Stimulated activated effector memory CD8-positive, alpha-beta T cell treated with anti-CD3 and anti-CD28 coated beads, Interleukin-12 subunit alpha, Interleukin-12 subunit beta, amount 100 ng/mL, for 72 hours (primary cell): ENCODE results near the gene CFI.

ENCODE experiments used
- ATAC-seq: fragments of 150-1000 bp; cut with Tn5 transposase; 2 replicates; pipeline ENCODE4 v1.10.0; 2021
- DNase-seq, 2 donors: peaks; one replicate each; pipeline ENCODE4 v3.0.0; 2021 to 2022; ENCODE audit warnings: low spot score in 2 of 2
- H3K27ac Mint-ChIP-seq: one replicate; pipeline ENCODE4 v1.8.0; 2022; ENCODE audit warnings: mild to moderate bottlenecking, mixed read lengths
- H3K36me3 Mint-ChIP-seq: one replicate; pipeline ENCODE4 v1.8.0; 2022; ENCODE audit warnings: mild to moderate bottlenecking, mixed read lengths
- H3K4me1 Mint-ChIP-seq: one replicate; pipeline ENCODE4 v1.8.0; 2022; ENCODE audit warnings: mixed read lengths
- H3K4me3 Mint-ChIP-seq: one replicate; pipeline ENCODE4 v1.8.0; 2022; ENCODE audit warnings: mild to moderate bottlenecking, mixed read lengths
- H3K9me3 Mint-ChIP-seq: one replicate; pipeline ENCODE4 v1.8.0; 2022; ENCODE audit warnings: mixed read lengths

Gene CFI

DNA sequence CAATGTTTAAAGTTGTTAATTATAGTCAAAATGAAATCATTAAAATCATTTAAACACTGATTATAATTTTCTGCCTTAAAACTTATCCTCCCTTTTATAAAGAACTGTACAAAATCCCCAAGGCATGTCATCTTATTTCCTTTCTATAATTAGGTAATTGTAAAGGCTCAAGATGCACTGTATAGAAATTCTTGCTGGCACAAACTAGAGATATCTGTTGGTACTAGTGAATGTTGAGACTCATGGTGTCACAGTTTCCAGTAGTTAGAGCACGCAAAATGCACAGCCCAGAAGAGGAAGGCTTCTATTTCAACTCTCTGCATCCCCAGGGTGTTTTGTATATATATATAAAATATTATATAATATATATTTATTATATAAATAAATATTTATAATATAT, 49.3 kb downstream of the CFI start:
- no peak overlapping the region for H3K27ac Mint-ChIP-seq
- H3K36me3 Mint-ChIP-seq, result no peaks in the 10 kb centered on the region
- H3K9me3 Mint-ChIP-seq, result no peaks in the 10 kb centered on the region
- H3K4me3 Mint-ChIP-seq, result no peak overlapping the region
- DNase-seq (no peak), ATAC-seq (no peak)
- H3K4me1 Mint-ChIP-seq, result no peaks in the 10 kb centered on the region

DNA sequence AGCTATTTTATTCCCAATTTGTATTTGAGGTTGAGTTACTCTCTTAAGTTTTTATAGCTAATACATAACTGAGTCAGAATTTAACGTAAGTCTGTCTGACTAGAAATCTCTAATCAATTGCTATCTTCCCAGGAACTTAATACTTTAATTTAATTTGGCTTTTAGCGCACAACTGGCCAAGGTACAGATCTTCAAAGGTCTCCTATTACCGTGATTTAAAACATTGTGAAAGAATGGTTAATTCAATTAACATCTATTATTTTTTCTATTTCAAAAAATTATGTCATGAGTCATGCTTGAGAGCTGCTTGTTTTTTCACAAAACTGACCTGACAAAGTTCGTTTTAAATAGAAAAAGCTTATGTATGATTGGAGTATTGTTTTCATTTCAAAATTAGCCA, 49.9 kb downstream of the CFI start:
- Mint-ChIP-seq H3K4me1 (no peaks in the 10 kb centered on the region), H3K4me3 (no peak overlapping the region), H3K9me3 (no peaks in the 10 kb centered on the region), H3K36me3 (no peaks in the 10 kb centered on the region), H3K27ac (no peak overlapping the region)
- no peak for DNase-seq
- ATAC-seq, result no peak

DNA sequence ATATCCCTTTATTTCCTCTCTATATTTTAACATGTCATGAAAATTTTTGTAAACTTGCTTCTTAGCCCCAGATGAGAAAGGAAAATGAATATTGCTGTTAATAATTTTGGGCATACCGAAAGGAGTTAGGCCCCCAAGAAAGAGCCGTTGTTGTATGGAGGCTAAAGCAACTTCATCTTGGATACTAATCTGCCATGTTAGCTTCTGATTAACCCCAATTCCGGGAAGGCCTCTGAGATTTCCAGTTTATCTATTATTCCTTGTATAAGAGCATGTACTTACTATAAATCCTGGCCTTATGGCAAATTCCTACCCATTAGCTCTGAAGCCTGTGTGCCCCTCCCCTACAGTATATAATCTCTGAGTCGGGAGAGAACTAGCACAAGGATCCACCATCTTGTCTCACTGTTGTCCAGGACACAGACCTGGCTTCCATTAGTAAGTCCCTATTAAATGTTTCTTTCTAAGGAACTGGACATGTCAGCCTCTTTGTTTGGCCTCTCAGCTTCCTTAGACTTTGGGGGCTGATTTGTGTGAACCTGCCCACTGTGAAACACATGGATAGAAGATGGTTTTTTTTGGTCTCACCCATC, 51.1 kb downstream of the CFI start:
- H3K4me3 Mint-ChIP-seq, result no peak overlapping the region
- ATAC-seq, result no peak
- H3K9me3 Mint-ChIP-seq, result no peaks in the 10 kb centered on the region
- DNase-seq, result no peak
- H3K4me1 Mint-ChIP-seq, result no peaks in the 10 kb centered on the region
- H3K36me3 Mint-ChIP-seq, result no peaks in the 10 kb centered on the region
- H3K27ac Mint-ChIP-seq, result no peak overlapping the region

DNA sequence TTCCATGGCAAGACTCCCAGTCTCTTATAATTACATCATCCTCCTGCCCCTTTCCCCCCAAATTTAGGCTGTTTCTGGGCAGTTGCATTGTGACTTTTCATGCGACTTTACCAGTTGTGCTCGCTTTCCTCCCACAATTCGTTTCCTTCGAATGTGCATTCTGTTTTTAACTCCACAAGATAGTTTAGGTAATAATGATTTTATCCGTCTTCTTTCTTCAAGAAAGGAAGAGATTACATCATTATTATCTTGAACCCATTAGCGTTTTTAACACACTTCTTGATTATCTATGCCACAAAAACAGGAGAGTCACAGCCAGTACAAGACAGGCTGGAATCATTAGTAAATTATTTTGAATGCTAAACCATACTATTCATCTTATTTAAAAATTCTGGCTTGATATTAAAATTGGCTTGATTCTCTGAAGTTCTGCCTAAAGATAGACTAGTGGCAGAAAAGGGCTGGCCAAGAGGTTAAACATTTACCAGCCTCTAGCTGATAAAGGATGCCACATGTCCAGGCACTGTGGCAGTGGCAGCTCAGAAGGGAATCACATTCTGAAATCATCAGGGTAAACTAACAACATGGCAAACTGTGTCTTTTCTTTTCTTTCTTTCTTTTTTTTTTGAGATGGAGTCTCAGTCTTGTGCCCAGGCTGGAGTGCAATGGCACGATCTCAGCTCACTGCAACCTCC, 52.3 kb downstream of the CFI start:
- no peaks in the 10 kb centered on the region for H3K36me3 Mint-ChIP-seq
- H3K27ac Mint-ChIP-seq, result no peak overlapping the region
- no peak overlapping the region for H3K4me3 Mint-ChIP-seq
- no peaks in the 10 kb centered on the region for H3K9me3 Mint-ChIP-seq
- ATAC-seq (no peak), DNase-seq (no peak)
- no peaks in the 10 kb centered on the region for H3K4me1 Mint-ChIP-seq

DNA sequence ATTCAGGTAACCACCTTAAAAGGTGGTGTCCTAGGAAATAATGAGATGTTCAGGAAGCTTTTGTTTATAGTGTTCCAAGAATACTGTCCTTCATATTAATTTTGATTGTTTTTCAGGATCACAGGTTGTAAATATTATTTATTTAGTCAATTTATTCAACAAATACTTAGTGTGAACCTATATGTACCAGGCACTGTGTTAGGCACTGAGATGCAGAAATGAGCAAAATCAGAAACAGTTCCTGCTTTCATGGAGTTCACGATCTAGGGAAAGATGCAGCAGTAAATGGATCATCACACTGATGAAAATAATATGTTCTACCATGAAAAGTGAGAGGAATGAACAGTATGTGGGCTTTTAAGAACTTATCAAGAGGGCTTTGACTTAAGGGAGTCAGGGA, 53.7 kb downstream of the CFI start:
- Mint-ChIP-seq H3K27ac (no peak overlapping the region), H3K9me3 (no peaks in the 10 kb centered on the region), H3K36me3 (no peaks in the 10 kb centered on the region), H3K4me3 (no peak overlapping the region), H3K4me1 (no peaks in the 10 kb centered on the region)
- no peak for DNase-seq
- ATAC-seq, result no peak

DNA sequence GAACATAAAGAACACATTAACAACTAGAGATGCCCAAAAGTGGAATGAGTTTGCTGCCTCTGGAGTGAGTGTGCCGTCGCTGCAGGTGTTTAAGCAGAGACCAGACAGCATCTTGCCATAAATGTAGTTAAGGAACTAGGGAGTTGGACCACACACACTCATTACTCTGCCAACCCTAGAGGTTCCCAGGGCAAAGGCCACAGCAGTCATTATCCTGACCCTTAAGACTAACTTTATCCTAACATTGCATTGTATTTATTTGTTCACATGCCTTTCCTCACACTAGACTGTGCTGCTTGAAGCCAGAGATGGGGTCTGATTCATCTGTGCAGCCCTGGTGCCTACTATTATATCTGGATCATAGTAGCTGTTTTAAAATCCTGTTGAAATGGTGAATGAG, 55.1 kb downstream of the CFI start:
- ATAC-seq (no peak), DNase-seq (no peak)
- Mint-ChIP-seq H3K36me3 (no peaks in the 10 kb centered on the region), H3K4me1 (no peaks in the 10 kb centered on the region), H3K27ac (no peak overlapping the region), H3K4me3 (no peak overlapping the region), H3K9me3 (no peaks in the 10 kb centered on the region)

DNA sequence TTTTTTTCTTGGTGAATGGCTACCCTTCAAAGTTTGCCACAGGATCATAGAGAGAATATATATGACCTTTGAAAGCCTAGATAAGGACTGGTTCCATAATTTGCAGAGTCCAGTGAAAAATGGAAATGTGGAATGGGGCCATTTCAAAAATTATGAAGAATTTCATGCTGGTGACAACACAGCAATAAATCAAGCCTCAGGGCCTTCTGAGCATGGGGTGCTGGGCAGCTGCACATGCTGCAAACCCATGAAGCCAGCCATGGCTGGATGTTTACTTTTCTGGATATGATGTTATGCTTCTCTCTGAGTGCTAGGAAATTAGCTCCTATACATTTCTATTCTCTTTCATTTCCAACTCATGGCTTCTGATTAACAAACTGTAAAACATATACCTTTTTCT, 56.0 kb downstream of the CFI start:
- Mint-ChIP-seq H3K4me1 (no peaks in the 10 kb centered on the region), H3K36me3 (no peaks in the 10 kb centered on the region), H3K27ac (no peak overlapping the region), H3K9me3 (no peaks in the 10 kb centered on the region), H3K4me3 (no peak overlapping the region)
- DNase-seq (no peak), ATAC-seq (no peak)

DNA sequence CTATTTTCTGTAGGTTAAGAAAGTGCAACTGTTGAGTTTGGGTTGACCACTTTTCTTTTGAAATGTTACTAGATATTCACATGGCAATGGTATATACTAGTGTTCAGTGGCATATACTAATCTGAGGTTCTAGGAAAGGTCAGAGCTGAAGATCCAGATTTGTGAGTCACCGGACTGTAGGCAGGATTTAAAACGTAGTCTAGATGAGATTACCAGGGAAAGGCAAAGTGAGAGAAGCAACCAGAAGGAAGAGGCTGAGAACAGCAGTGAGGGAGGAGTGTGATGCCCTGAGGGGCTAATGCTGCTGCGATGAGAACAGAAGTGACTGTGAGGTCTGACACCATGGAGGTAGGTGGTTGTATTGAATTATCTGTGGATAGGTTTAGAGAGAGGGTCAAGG, 62.3 kb downstream of the CFI start:
- Mint-ChIP-seq H3K36me3 (no peaks in the 10 kb centered on the region), H3K9me3 (no peaks in the 10 kb centered on the region), H3K27ac (no peak overlapping the region), H3K4me1 (no peaks in the 10 kb centered on the region), H3K4me3 (no peak overlapping the region)
- ATAC-seq, result no peak
- DNase-seq, result no peak

DNA sequence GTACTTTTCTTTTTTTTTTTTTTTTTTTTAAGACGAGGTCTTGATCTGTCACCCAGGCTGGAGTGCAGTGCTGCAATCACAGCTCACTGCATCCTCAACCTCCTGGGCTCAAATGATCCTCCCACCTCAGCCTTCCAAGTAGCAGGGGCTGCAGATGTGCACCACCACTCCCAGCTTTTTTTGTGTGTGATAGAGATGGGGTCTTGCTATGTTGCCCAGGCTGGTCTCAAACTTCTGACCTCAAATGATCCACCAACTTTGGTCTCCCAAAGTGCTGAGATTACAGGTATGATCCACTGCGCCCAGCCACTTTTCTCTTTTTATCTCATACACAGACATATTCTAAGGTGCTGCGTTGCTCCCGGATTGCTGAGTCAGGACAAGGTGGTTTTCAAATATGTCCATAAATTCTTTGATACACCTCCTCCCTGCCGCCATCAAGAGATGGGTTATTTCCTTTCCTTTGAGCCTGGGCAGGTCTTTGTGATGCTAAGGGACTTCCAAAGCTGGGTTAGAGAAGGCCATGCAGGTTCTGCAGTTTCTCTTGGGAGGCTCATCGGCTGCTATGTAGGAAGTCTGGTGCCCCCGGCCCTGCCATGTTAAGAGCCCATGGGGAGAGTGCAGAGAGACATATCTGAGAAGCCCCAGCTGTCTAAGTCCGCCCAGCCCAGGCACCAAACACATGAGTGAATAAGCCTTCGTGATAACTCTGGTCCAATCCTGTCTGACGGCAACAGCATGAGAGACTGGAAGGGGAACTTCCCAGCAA, 63.5 kb downstream of the CFI start:
- DNase-seq, result no peak
- H3K36me3 Mint-ChIP-seq, result no peaks in the 10 kb centered on the region
- ATAC-seq, result no peak
- no peaks in the 10 kb centered on the region for H3K9me3 Mint-ChIP-seq
- no peaks in the 10 kb centered on the region for H3K4me1 Mint-ChIP-seq
- H3K27ac Mint-ChIP-seq, result no peak overlapping the region
- no peak overlapping the region for H3K4me3 Mint-ChIP-seq

DNA sequence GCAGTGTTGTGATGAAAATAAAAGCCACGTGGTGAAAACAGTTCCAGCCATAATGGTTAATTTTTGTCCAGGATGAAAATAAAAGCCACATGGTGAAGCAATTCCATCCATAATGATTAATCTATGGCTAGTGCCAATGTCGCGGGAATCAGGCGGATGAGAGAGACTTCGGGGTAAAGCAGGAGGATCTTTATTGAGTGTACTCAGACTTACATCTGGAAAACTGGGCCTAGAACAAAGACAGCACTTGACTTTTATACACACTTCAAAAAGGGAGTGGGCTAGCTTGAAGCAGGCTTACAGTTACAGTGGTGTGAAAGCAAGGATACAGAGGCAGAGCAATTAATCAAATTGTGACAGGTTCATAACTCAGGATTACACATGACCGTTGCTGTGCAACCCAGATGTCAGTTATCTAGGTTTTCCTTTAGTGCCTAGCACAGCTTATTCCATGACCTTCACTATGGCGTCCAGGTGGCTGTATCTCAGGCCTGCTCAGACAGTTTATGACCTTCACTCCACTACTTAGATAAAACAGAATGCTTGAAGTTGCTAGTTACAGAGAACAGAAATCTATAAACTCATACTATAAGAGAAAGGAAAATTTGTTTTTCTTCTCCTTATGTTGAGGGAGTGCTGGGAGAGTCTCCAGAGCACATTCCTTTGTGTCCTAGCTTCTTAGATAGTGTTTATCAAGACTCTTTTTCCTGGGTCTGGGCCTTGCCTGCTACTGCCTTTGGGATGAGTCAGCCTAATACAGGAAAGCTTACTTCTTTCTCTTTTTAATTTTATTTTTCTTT, 66.0 kb downstream of the CFI start:
- Mint-ChIP-seq H3K9me3 (no peaks in the 10 kb centered on the region), H3K36me3 (no peaks in the 10 kb centered on the region), H3K4me3 (no peak overlapping the region), H3K4me1 (no peaks in the 10 kb centered on the region), H3K27ac (no peak overlapping the region)
- ATAC-seq (no peak), DNase-seq (peak in 1 of 2 donors; percentile 38)

DNA sequence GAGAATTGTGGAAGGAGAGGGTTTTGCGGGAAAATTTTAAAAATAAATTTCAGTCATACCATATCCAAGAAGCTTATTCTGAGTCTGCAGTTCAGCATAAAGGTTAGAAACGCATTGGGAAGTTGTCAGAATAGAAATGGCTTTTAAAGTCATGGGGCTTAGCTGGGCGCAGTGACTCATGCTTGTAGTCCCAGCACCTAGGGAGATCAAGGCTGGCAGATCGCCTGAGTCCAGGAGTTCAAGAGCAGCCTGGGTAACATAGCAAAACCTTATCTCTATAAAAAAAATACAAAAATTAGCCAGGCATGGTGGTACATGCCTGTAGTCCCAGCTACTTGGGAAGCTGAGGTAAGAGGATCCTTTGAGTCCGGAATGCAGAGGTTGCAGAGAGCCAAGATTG, 68.1 kb downstream of the CFI start:
- no peaks in the 10 kb centered on the region for H3K9me3 Mint-ChIP-seq

DNA sequence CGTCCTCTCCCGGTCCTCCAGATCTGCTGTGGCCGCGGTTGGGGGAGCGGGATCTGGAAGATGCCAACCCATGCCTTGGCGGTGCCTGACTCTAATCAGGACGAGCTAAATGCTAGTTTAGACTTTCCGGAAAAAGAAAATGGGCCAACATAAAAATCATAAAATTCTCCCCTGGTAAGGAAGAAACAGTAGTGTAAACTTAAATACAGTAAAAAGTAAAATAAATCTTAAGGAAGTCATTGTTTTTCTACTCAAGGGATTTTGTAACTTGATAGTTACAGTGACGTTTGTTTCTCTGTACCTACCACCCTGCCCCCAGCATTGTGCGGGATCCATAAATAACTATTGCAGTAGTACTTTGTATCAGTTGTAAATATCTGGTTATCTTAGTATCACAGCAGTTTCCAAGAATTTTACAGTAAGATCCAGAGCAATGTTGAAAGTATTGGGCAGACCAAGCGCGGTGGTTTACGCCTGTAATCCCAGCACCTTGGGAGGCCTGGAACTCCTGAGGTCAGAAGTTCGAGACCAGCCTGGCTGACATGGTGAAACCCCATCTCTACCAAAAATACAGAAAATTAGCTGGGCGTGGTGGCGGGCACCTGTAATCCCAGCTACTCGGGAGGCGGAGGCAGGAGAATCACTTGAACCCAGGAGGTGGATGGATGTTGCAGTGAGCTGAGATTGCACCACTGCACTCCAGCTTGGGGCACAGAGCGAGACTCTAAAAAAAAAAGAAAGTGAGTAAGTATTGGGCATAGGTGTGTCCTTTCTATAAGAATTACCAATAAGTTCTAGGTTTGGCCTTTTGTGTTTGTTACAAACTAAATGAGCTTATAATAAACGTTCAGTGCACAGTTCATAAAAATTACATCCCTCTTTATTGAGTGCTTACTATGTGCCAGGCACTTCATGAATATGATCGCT, 70.9 kb downstream of the CFI start:
- H3K9me3 Mint-ChIP-seq, result no peaks in the 10 kb centered on the region
- no peaks in the 10 kb centered on the region for H3K36me3 Mint-ChIP-seq
- DNase-seq (no peak), ATAC-seq (no peak)
- peaks cover 5% of the 10 kb centered on the region for H3K4me1 Mint-ChIP-seq
- H3K4me3 Mint-ChIP-seq, result peak overlapping the region; percentile 75
- peak overlapping the region; percentile 33 for H3K27ac Mint-ChIP-seq

More for the DNA sequence above, 68.1 kb downstream of the CFI start:
- no peak overlapping the region for H3K27ac Mint-ChIP-seq
- no peak overlapping the region for H3K4me3 Mint-ChIP-seq
- ATAC-seq (no peak), DNase-seq (no peak)
- H3K36me3 Mint-ChIP-seq, result no peaks in the 10 kb centered on the region
- H3K4me1 Mint-ChIP-seq, result no peaks in the 10 kb centered on the region

DNA sequence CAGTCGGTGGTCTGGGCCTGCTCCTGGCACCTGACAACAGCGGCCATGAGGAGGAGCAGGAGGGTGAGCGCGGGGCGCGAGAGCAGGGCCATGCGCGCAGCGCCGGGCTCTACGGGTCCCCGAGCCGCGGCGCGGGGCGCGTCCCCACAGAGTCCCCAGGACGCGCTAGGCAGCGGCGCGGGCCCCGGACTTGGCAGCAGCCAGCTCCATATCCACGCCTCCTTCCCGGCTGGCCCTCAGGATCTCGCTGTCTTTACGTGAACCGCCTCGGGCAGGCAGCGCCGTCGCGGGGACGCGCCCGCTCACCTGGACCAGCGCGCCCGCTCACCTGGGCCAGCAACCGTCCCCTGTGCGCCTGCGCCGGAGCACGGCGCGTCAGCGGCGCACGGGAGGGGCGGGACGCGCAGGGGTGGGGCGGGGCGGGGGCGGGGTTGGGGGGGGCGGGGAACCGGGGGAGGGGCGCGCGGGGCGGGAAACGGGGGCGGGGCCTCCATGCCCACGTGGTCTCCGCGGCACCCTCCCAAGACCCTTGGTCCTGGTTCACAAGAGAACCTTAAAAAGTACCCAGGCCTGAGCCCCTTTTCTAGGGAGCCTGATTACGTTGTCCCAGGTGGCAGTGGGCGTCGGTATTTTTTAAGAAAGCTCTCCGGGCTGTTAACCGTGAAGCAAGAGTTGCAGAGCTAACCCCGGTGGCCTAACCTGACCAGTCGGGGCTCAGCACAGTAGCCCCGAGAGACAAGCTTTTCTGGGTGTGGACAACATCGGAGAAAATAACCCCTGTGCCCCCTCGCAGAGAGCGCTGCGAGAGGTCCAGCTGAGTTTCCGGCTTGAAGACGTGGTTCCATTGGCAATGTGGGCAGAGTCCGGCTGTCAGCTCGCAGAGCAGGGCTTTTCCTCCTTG, 71.8 kb downstream of the CFI start, which contains the start of gene PLA2G12A:
Gene PLA2G12A (minus strand): TSS at position 353 of the 901 bp plus-strand sequence. CDS start 261 bp downstream, at position 92.
- Mint-ChIP-seq H3K36me3 (no peaks in the 10 kb centered on the region), H3K9me3 (no peaks in the 10 kb centered on the region), H3K4me3 (peak within 1 kb of the TSS; percentile 75), H3K27ac (peak within 1 kb of the TSS; percentile 33), H3K4me1 (peaks cover 5% of the 10 kb centered on the region)
- peak; percentile 94 for ATAC-seq
- DNase-seq, result peak; percentile 71 to 89
